SU-DHL-6 (cell line): Measurements from ENCODE around the gene CREB5.

Experiments used
- CTCF ChIP-seq: fragments of 200-600 bp; sonication (generic); IDR thresholded peaks from one replicate; pipeline ENCODE4 v1.5.1; 2017; ENCODE audit warnings: antibody characterized with exemption, mild to moderate bottlenecking, low read length, moderate library complexity; ENCODE audit not compliant: insufficient read depth, poor library complexity, severe bottlenecking
- EZH2phosphoT487 ChIP-seq: fragments of 200-600 bp; sonication (generic), shearing (Covaris generic); conservative IDR thresholded peaks from 2 replicates; pipeline ENCODE4 v1.6.1; 2018; ENCODE audit warnings: mild to moderate bottlenecking, antibody characterized with exemption, low read length, moderate library complexity, mixed read lengths

GRCh38 chr7:28700790-28701203 is 288.5 kb downstream of the CREB5 start:
- no peak for TF ChIP-seq CTCF
- TF ChIP-seq EZH2phosphoT487: no peak
